SK-N-SH treated with all-trans-retinoic acid at 6 μM for 48 hours (cell line): ENCODE data around the gene CHN1.

ENCODE experiments used
- ATAC-seq: fragments of 200-7000 bp; cut with Tn5 transposase; 3 replicates; pipeline ENCODE4 v1.9.1; 2020; ENCODE audit warnings: mild to moderate bottlenecking, moderate library complexity
- CSDC2 ChIP-seq: fragments of 250-450 bp; sonication (Bioruptor Pico); IDR thresholded peaks from 2 replicates; pipeline ENCODE4 v1.5.0; 2020; ENCODE audit warnings: mild to moderate bottlenecking, moderate library complexity
- CSRNP3 ChIP-seq: fragments of 250-450 bp; sonication (Bioruptor Pico); IDR thresholded peaks from 2 replicates; pipeline ENCODE4 v1.5.1; 2021; ENCODE audit warnings: mild to moderate bottlenecking, moderate library complexity
- ESRRG ChIP-seq: fragments of 250-450 bp; sonication (Bioruptor Pico); IDR thresholded peaks from 2 replicates; pipeline ENCODE4 v1.6.1; 2021; ENCODE audit warnings: mild to moderate bottlenecking
- GLIS3 ChIP-seq: fragments of 250-450 bp; sonication (Bioruptor Pico); IDR thresholded peaks from 2 replicates; pipeline ENCODE4 v1.5.0; 2020; ENCODE audit warnings: mild to moderate bottlenecking, moderate library complexity
- ISL1 ChIP-seq: fragments of 250-450 bp; sonication (Bioruptor Pico); IDR thresholded peaks from 2 replicates; pipeline ENCODE4 v2.1.2; 2022; ENCODE audit warnings: mild to moderate bottlenecking, moderate library complexity
- PATZ1 ChIP-seq: fragments of 250-450 bp; sonication (Bioruptor Pico); IDR thresholded peaks from 2 replicates; pipeline ENCODE4 v1.8.0; 2020; ENCODE audit warnings: mild to moderate bottlenecking, moderate library complexity, borderline replicate concordance
- POU6F1 ChIP-seq: fragments of 250-450 bp; sonication (Bioruptor Pico); IDR thresholded peaks from 2 replicates; pipeline ENCODE4 v1.8.0; 2021; ENCODE audit warnings: low read depth, mild to moderate bottlenecking, moderate library complexity, borderline replicate concordance
- PPARA ChIP-seq: fragments of 250-450 bp; sonication (Bioruptor Pico); IDR thresholded peaks from 2 replicates; pipeline ENCODE4 v1.5.0; 2020; ENCODE audit warnings: mild to moderate bottlenecking, borderline replicate concordance
- RARB ChIP-seq: fragments of 250-450 bp; sonication (Bioruptor Pico); IDR thresholded peaks from 2 replicates; pipeline ENCODE4 v1.8.0; 2021; ENCODE audit warnings: mild to moderate bottlenecking, moderate library complexity
- SNAI2 ChIP-seq: fragments of 250-450 bp; sonication (Bioruptor Pico); IDR thresholded peaks from 2 replicates; pipeline ENCODE4 v1.5.0; 2020; ENCODE audit warnings: mild to moderate bottlenecking, moderate library complexity
- TOX ChIP-seq: fragments of 250-450 bp; sonication (Bioruptor Pico); IDR thresholded peaks from 2 replicates; pipeline ENCODE4 v1.8.0; 2021; ENCODE audit warnings: mild to moderate bottlenecking, moderate library complexity, borderline replicate concordance
- TSHZ2 ChIP-seq: fragments of 250-450 bp; sonication (Bioruptor Pico); IDR thresholded peaks from 2 replicates; pipeline ENCODE4 v1.5.0; 2020; ENCODE audit warnings: mild to moderate bottlenecking, moderate library complexity
- ZFP3 ChIP-seq: fragments of 250-450 bp; sonication (Bioruptor Pico); IDR thresholded peaks from 2 replicates; pipeline ENCODE4 v1.5.0; 2020; ENCODE audit warnings: mild to moderate bottlenecking, moderate library complexity
- ZFP30 ChIP-seq: fragments of 450-650 bp; formaldehyde crosslinking; IDR thresholded peaks from 2 replicates; pipeline ENCODE4 v1.5.0; 2022; ENCODE audit warnings: mild to moderate bottlenecking, moderate library complexity
- ZNF565 ChIP-seq: fragments of 450-650 bp; formaldehyde crosslinking; conservative IDR thresholded peaks from 2 replicates; pipeline ENCODE4 v1.5.0; 2020; ENCODE audit warnings: low read depth, mild to moderate bottlenecking, moderate library complexity
- ZNF70 ChIP-seq: fragments of 450-650 bp; formaldehyde crosslinking; IDR thresholded peaks from 2 replicates; pipeline ENCODE4 v1.5.0; 2020; ENCODE audit warnings: mild to moderate bottlenecking, moderate library complexity
- ZNF8 ChIP-seq: fragments of 450-650 bp; formaldehyde crosslinking; IDR thresholded peaks from 2 replicates; pipeline ENCODE4 v1.5.0; 2020; ENCODE audit warnings: mild to moderate bottlenecking, moderate library complexity
- TF ChIP-seq, protein P1 (sequence below): fragments of 250-450 bp; sonication (Bioruptor Pico); IDR thresholded peaks from 2 replicates; pipeline ENCODE4 v1.5.1; 2020; ENCODE audit warnings: low read depth, mild to moderate bottlenecking, moderate library complexity

The CHN1 gene

DNA sequence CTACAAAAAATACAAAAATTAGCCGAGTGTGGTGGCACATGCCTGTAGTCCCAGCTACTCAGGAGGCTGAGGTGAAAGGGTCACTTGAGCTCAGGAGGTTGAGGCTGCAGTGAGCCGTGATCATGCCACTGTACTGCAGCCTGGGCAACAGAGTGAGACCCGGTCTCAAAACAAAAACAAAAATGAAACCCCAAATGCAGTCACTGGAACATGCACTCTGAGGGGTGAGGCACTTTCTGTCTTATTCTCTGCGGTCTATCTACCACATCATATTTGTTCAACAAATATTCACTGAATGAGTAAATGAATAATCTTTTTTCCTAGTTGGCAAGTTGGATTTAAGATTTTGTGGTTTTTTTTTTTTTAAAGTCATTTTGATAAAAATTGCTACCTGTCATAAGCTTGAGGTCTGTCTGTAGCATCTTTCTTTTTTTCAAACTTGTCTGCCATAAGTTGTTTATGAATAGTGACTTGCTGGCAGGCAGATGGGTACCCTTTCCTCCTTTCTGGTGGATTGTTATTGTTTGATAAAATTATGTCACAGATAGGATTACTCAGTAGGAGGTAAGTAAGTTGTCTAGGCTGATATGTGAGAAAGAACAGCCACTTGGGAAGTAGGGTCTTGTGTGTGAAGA lies 252.7 kb downstream of the CHN1 start (continued):
- no peak for TF ChIP-seq POU6F1 (CRISPR knock-in tag)
- TF ChIP-seq CSDC2 (CRISPR knock-in tag), result no peak
- TF ChIP-seq ZNF565 (CRISPR knock-in tag), result no peak
- no peak for TF ChIP-seq ISL1 (CRISPR knock-in tag)
- TF ChIP-seq RARB, result no peak
- TF ChIP-seq TSHZ2 (CRISPR knock-in tag), result no peak
- no peak for TF ChIP-seq PPARA (CRISPR knock-in tag)

DNA sequence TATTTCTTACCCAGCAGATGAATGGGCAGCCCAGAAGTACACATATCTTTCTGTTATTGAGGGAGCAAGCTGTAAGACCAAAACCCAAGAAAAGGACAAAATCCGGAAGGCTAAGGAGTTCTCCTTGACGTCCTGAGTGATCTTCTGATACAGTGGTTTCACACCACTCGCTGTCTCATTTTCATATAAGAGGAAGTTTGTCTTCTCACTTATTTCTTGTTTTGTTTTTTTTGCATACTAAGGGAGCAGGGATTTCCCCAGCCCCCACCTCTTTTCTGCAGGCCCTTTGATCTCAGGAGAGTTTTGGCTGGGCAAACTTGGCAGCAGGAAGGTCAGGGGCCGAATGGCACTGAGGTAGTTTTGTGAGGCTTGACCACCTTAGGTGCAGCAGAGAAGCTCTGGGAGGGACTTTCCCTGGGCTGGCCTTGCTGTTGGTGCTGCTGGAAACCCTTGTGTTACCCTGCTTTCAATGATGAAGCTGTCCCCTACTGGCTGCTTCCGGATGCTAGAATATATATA lies 254.2 kb downstream of the CHN1 start:
- TF ChIP-seq ZNF8 (CRISPR knock-in tag), result no peak
- TF ChIP-seq ZFP30 (CRISPR knock-in tag), result no peak
- no peak for TF ChIP-seq POU6F1 (CRISPR knock-in tag)
- TF ChIP-seq SNAI2 (CRISPR knock-in tag), result no peak
- TF ChIP-seq PATZ1, result no peak
- TF ChIP-seq ZNF565 (CRISPR knock-in tag), result no peak
- no peak for TF ChIP-seq ZFP3 (CRISPR knock-in tag)
- no peak for TF ChIP-seq ESRRG (CRISPR knock-in tag)
- TF ChIP-seq CSRNP3 (CRISPR knock-in tag), result no peak
- TF ChIP-seq, protein P1, sequence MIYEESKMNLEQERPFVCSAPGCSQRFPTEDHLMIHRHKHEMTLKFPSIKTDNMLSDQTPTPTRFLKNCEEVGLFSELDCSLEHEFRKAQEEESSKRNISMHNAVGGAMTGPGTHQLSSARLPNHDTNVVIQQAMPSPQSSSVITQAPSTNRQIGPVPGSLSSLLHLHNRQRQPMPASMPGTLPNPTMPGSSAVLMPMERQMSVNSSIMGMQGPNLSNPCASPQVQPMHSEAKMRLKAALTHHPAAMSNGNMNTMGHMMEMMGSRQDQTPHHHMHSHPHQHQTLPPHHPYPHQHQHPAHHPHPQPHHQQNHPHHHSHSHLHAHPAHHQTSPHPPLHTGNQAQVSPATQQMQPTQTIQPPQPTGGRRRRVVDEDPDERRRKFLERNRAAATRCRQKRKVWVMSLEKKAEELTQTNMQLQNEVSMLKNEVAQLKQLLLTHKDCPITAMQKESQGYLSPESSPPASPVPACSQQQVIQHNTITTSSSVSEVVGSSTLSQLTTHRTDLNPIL, result no peak
- no peak for TF ChIP-seq TSHZ2 (CRISPR knock-in tag)
- TF ChIP-seq ZNF70 (CRISPR knock-in tag), result no peak
- no peak for TF ChIP-seq TOX (CRISPR knock-in tag)
- no peak for TF ChIP-seq CSDC2 (CRISPR knock-in tag)
- TF ChIP-seq GLIS3 (CRISPR knock-in tag), result no peak
- TF ChIP-seq, all 23 proteins: peak for 0
- no peak for ATAC-seq
